22Rv1 (cell line): ENCODE results near the gene TRIM3.
A peak's percentile ranks its signal among the peaks of the same experiment; 100 is the strongest.
"Not testable (repeated sequence)": the region's sequence is repeated elsewhere in the genome, so short reads cannot be mapped to it uniquely, and the experiment has no call there.

Source experiments
- H3K27ac ChIP-seq: fragments of 450-650 bp; 2 replicates; pipeline ENCODE4 v1.5.1; 2017
- CTCF ChIP-seq: fragments of 450-650 bp; IDR thresholded peaks from 2 replicates; pipeline ENCODE4 v1.5.1; 2017; ENCODE audit warnings: mild to moderate bottlenecking
- ZFX ChIP-seq: fragments of 450-650 bp; IDR thresholded peaks from 2 replicates; pipeline ENCODE4 v1.6.1; 2017; ENCODE audit warnings: antibody characterized with exemption, borderline replicate concordance

The TRIM3 gene

GRCh38 chr11:6473451-6474412 lies at the start of gene TRIM3:
TRIM3 (minus strand) TSS chr11:6473941; CDS start chr11:6465695, 8,246 bp downstream.
- TF ChIP-seq ZFX (no peak), CTCF (peak; percentile 35)
- peak within 1 kb of the TSS; percentile 100 for H3K27ac ChIP-seq

- no peak overlapping the region for H3K27ac ChIP-seq
Measured at GRCh38 chr11:6523253-6523652, 49.5 kb upstream of the TRIM3 start.

GRCh38 chr11:6521946-6522345 lies 48.2 kb upstream of the TRIM3 start:
- H3K27ac ChIP-seq: not testable (repeated sequence)

More at GRCh38 chr11:6523253-6523652, 49.5 kb upstream of the TRIM3 start:
- TF ChIP-seq ZFX: no peak
- no peak for TF ChIP-seq CTCF

- H3K27ac ChIP-seq: no peak overlapping the region
- no peak for TF ChIP-seq ZFX
- no peak for TF ChIP-seq CTCF
Measured at GRCh38 chr11:6520265-6520664, 46.5 kb upstream of the TRIM3 start.

- no peak for TF ChIP-seq CTCF
- TF ChIP-seq ZFX: no peak
- no peak overlapping the region for H3K27ac ChIP-seq
Measured at GRCh38 chr11:6516865-6517264, 43.1 kb upstream of the TRIM3 start.

GRCh38 chr11:6505577-6506240 lies 32.0 kb upstream of the TRIM3 start:
- TF ChIP-seq ZFX: no peak
- TF ChIP-seq CTCF: peak; percentile 90
- no peak overlapping the region; the same call in 1 of the 2 replicates for H3K27ac ChIP-seq

GRCh38 chr11:6504166-6504565 lies 30.4 kb upstream of the TRIM3 start:
- TF ChIP-seq ZFX: no peak
- no peak for TF ChIP-seq CTCF
- H3K27ac ChIP-seq: no peak overlapping the region
